Rectal smooth muscle tissue (tissue), 1 donor: ENCODE results near the gene GGCX.
"Not testable (repeated sequence)": the region's sequence is repeated elsewhere in the genome, so short reads cannot be mapped to it uniquely, and the experiment has no call there.

Experiments
- H3K27ac ChIP-seq: one replicate; pipeline ENCODE4 v1.7.0; 2013; ENCODE audit warnings: low read depth, low read length, inconsistent platforms
- H3K27me3 ChIP-seq: one replicate; pipeline ENCODE4 v1.7.0; 2013; ENCODE audit warnings: low read length; ENCODE audit not compliant: control insufficient read depth, insufficient read depth
- H3K36me3 ChIP-seq: one replicate; pipeline ENCODE4 v1.7.0; 2013; ENCODE audit warnings: low read length; ENCODE audit not compliant: control insufficient read depth, insufficient read depth
- H3K4me1 ChIP-seq: one replicate; pipeline ENCODE4 v1.7.0; 2013; ENCODE audit warnings: low read length; ENCODE audit not compliant: control insufficient read depth, insufficient read depth
- H3K4me3 ChIP-seq: one replicate; pipeline ENCODE4 v1.7.0; 2013; ENCODE audit warnings: low read length
- H3K9ac ChIP-seq: one replicate; pipeline ENCODE4 v1.7.0; 2013; ENCODE audit warnings: low read length

The GGCX gene

GRCh38 chr2:85599468-85600234, 38.4 kb upstream of the GGCX start:
- Histone ChIP-seq H3K4me1 (peaks cover 21% of the 10 kb centered on the region), H3K36me3 (peaks cover 7% of the 10 kb centered on the region), H3K9ac (no peak overlapping the region), H3K27ac (no peak overlapping the region), H3K27me3 (no peaks in the 10 kb centered on the region), H3K4me3 (no peak overlapping the region)

- H3K36me3 ChIP-seq = peaks cover 7% of the 10 kb centered on the region
- H3K4me1 ChIP-seq = peaks cover 19% of the 10 kb centered on the region
- no peaks in the 10 kb centered on the region for H3K27me3 ChIP-seq
- H3K9ac ChIP-seq = no peak overlapping the region
- no peak overlapping the region for H3K27ac ChIP-seq
- no peak overlapping the region for H3K4me3 ChIP-seq
Observed at GRCh38 chr2:85598594-85599340, 37.5 kb upstream of the GGCX start.

DNA sequence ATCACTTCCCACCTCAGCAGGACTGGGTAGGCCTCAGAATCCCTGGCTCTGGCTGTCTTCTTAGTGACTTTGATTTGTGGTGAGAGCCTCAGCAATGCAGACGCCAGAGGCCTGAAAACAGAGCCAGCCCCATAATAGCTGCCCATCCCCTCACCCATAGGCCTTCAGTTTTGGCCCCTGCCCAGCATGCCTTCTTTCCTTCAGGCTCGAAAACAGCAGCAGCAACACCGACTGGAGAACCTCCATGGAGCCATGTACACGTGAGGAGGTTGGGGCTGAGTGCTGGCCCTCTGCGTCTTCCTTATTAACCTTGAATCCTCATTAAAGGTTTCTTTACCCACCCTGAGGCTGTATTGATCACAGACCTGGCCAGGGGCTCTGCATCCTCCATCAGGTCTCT, 35.9 kb upstream of the GGCX start:
- H3K27me3 ChIP-seq = no peaks in the 10 kb centered on the region
- no peak overlapping the region for H3K27ac ChIP-seq
- H3K4me3 ChIP-seq = no peak overlapping the region
- H3K9ac ChIP-seq = no peak overlapping the region
- peaks cover 18% of the 10 kb centered on the region for H3K4me1 ChIP-seq
- peaks cover 7% of the 10 kb centered on the region for H3K36me3 ChIP-seq

DNA sequence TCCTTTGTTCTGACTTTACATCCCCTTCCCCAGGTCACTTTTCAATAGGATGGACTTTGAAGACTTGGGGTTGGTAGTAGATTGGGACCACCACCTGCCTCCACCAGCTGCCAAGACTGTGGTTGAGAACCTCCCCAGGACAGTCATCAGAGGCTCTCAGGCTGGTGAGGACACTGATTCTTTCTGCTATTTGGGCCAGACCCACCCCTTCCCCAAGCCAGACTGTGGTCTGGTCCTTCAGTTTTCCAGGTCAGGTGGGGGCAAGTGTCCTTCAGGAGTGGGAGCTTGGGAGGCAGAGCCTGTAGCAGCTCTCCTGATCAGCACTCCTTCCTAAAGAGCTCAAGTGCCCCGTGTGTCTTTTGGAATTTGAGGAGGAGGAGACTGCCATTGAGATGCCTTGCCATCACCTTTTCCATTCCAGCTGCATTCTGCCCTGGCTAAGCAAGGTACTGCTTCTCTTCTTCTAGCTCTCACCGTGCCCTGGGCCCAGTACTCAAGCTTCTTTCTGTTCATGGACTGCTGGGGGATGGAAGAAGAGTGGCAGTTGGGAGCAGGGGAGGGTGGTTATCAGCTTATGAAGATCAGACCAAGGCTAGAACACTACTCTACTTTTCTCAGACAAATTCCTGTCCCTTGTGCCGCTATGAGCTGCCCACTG, 35.3 kb upstream of the GGCX start:
- Histone ChIP-seq H3K9ac (peak overlapping the region; percentile 87), H3K4me1 (peaks cover 18% of the 10 kb centered on the region), H3K27me3 (no peaks in the 10 kb centered on the region), H3K36me3 (peaks cover 7% of the 10 kb centered on the region), H3K4me3 (peak overlapping the region; percentile 94), H3K27ac (peak overlapping the region; percentile 94)

GRCh38 chr2:85596026-85596333, 34.7 kb upstream of the GGCX start:
- Histone ChIP-seq H3K27ac (peak overlapping the region; percentile 94), H3K36me3 (peaks cover 7% of the 10 kb centered on the region), H3K9ac (peak overlapping the region; percentile 87), H3K4me3 (peak overlapping the region; percentile 94), H3K27me3 (no peaks in the 10 kb centered on the region), H3K4me1 (peaks cover 18% of the 10 kb centered on the region)

DNA sequence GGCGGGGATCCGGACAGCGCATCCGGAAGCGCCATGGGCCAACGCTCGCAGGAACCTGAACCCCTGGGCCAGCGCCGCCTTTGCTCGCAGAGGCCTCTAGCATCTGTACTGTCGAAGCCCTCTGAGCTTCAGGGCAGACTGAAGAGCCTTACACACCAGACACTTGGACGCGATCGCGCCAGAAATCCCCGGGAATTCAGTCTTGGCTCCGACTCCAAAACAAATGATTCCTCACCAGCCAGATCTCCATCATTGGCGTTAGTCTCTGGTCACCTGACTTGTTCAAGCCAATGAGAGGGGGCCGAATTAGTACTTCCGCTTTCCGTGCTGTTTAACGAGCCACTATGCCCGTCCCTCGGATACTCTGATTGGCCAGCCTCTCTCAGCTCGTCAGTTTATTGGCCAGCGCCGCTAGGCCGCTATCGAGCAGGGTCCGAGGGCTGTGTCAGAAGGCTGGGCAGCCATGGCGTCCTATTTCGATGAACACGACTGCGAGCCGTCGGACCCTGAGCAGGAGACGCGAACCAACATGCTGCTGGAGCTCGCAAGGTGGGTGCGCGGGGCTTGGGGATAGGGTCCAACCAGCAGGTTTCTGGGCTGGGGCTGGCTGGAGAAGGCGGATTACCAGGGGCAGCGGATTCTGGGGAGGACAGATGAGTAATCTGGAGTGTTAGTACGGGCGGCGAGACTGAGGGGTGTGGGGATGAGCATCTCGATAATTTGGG, 34.2 kb upstream of the GGCX start, which contains the start of gene RNF181:
RNF181 (plus strand) TSS at position 445 of the 725 bp plus-strand sequence; CDS start at position 464, 19 bp downstream.
- H3K27ac ChIP-seq = peak within 1 kb of the TSS; percentile 94
- no peaks in the 10 kb centered on the region for H3K27me3 ChIP-seq
- peaks cover 18% of the 10 kb centered on the region for H3K4me1 ChIP-seq
- peak within 1 kb of the TSS; percentile 94 for H3K4me3 ChIP-seq
- H3K36me3 ChIP-seq = peaks cover 7% of the 10 kb centered on the region
- H3K9ac ChIP-seq = peak within 1 kb of the TSS; percentile 87

GRCh38 chr2:85594715-85595300, 33.5 kb upstream of the GGCX start:
- Histone ChIP-seq H3K9ac (peak overlapping the region; percentile 39), H3K27me3 (no peaks in the 10 kb centered on the region), H3K4me1 (peaks cover 18% of the 10 kb centered on the region), H3K36me3 (peaks cover 7% of the 10 kb centered on the region), H3K27ac (peak overlapping the region; percentile 75), H3K4me3 (peak overlapping the region; percentile 81)

DNA sequence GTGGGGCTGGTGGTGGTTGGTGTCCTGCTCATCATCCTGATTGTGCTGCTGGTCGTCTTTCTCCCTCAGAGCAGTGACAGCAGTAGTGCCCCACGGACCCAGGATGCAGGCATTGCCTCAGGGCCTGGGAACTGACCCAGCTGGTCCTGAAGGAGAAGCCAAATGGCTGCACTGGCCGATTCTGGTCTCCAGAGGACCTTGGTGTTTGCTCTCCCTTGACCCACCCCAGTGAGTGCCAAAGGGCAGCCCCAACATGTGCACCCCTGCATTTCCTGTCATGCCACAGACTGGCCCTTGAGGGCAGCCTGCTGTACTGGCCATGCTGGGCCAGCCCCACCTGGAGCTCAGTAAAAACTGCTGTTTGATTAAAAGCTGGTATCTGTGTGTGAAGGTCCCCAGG, 31.7 kb upstream of the GGCX start:
- no peak overlapping the region for H3K4me3 ChIP-seq
- no peaks in the 10 kb centered on the region for H3K27me3 ChIP-seq
- no peak overlapping the region for H3K9ac ChIP-seq
- H3K27ac ChIP-seq = no peak overlapping the region
- no peaks in the 10 kb centered on the region for H3K36me3 ChIP-seq
- peaks cover 18% of the 10 kb centered on the region for H3K4me1 ChIP-seq

- H3K27me3 ChIP-seq, H3K36me3 ChIP-seq, H3K27ac ChIP-seq, H3K4me3 ChIP-seq, H3K9ac ChIP-seq: not testable (repeated sequence)
- peaks cover 18% of the 10 kb centered on the region for H3K4me1 ChIP-seq
Observed at GRCh38 chr2:85592299-85592698, 31.0 kb upstream of the GGCX start.

GRCh38 chr2:85591563-85591962, 30.3 kb upstream of the GGCX start:
- H3K4me3 ChIP-seq = no peak overlapping the region
- no peaks in the 10 kb centered on the region for H3K27me3 ChIP-seq
- H3K4me1 ChIP-seq = peaks cover 15% of the 10 kb centered on the region
- no peaks in the 10 kb centered on the region for H3K36me3 ChIP-seq
- H3K9ac ChIP-seq = no peak overlapping the region
- no peak overlapping the region for H3K27ac ChIP-seq

- H3K9ac ChIP-seq = no peak overlapping the region
- no peaks in the 10 kb centered on the region for H3K36me3 ChIP-seq
- H3K27ac ChIP-seq = peak overlapping the region; percentile 30
- no peak overlapping the region for H3K4me3 ChIP-seq
- no peaks in the 10 kb centered on the region for H3K27me3 ChIP-seq
- peaks cover 9% of the 10 kb centered on the region for H3K4me1 ChIP-seq
Observed at GRCh38 chr2:85590950-85591349, 29.7 kb upstream of the GGCX start.
